HCT116 (cell line): ENCODE results near the gene UBTD2. TPM values are rescaled to one million over a fixed set of nuclear protein-coding genes. Genes with fewer than 3 reads are reported as not detected.

Experiments used
- ATAC-seq: fragments of 200-7000 bp; cut with Tn5 transposase; 2 replicates; pipeline ENCODE4 v1.9.1; 2020; ENCODE audit warnings: mild to moderate bottlenecking, moderate library complexity
- BruUV-seq: library from RNA; stranded (reverse); fragments of 400-500 nt; replicated peaks from 2 replicates; lab custom pipeline; 2021; lab: Mats Ljungman, UMichigan
- CTCF ChIA-PET: fragments of 300-600 bp; sonication (Branson Sonifier 250); formaldehyde crosslinking; loops from one replicate; lab custom pipeline; 2021; ENCODE audit warnings: antibody characterized with exemption; lab: Charles Lee
- POLR2A ChIA-PET: fragments of 300-600, 350-600 bp; sonication (Branson Sonifier 250); formaldehyde crosslinking; loops from one replicate; lab custom pipeline; 2021; ENCODE audit warnings: antibody characterized with exemption; lab: Charles Lee
- RAD21 ChIA-PET, 2 experiments: fragments of 300-600 bp; sonication (Branson Sonifier 250); formaldehyde crosslinking; loops; one replicate each; lab custom pipeline; 2023; ENCODE audit warnings: low total read pairs in 2 of 2; ENCODE audit not compliant: uncharacterized antibody in 2 of 2, unreplicated experiment in 2 of 2, low non-redundant PET in 1 of 2; lab: Charles Lee
- DNase-seq: peaks from one replicate; pipeline ENCODE4 v3.0.0-alpha.2; 2010; ENCODE audit warnings: low read depth, low spot score
- H2AFZ ChIP-seq: fragments of 200-600 bp; shearing (Covaris generic), sonication (generic); 2 replicates; pipeline ENCODE4 v1.6.1; 2017; ENCODE audit warnings: low read depth, mixed run types, mixed read lengths, antibody characterized with exemption, low read length; ENCODE audit not compliant: poor library complexity, severe bottlenecking
- H3K27ac ChIP-seq: 2 replicates; pipeline ENCODE4 v1.5.1; 2012; ENCODE audit warnings: low read depth, low read length
- H3K27me3 ChIP-seq: fragments of 200-600 bp; sonication (generic); 2 replicates; pipeline ENCODE4 v1.6.1; 2016; ENCODE audit warnings: mixed run types, low read length, mixed read lengths; ENCODE audit not compliant: insufficient read depth
- H3K36me3 ChIP-seq, 2 experiments: fragments of 200-500 bp in 1 of 2; fragments of 200-600 bp in 1 of 2; sonication (Bioruptor generic) in 1 of 2; sonication (generic) in 1 of 2; 2 replicates each; pipeline versions ENCODE4 v1.5.1 to v1.6.1; 2014 to 2016; ENCODE audit warnings: low read length in 2 of 2, inconsistent platforms in 1 of 2, mixed read lengths in 1 of 2, mixed run types in 1 of 2; ENCODE audit not compliant: insufficient read depth in 2 of 2, control insufficient read depth in 1 of 2
- H3K4me1 ChIP-seq, 2 experiments: fragments of 200-600 bp in 1 of 2; sonication (generic) in 1 of 2; 2 replicates each; pipeline versions ENCODE4 v1.5.1 to v1.6.1; 2012 to 2017; ENCODE audit warnings: low read length in 2 of 2, inconsistent platforms in 1 of 2, mild to moderate bottlenecking in 1 of 2, mixed read lengths in 1 of 2, mixed run types in 1 of 2, moderate library complexity in 1 of 2; ENCODE audit not compliant: insufficient read depth in 2 of 2, control insufficient read depth in 1 of 2
- H3K4me2 ChIP-seq: fragments of 200-600 bp; sonication (generic); 2 replicates; pipeline ENCODE4 v1.6.1; 2017; ENCODE audit warnings: mixed run types, low read length, mixed read lengths
- H3K4me3 ChIP-seq, 2 experiments: fragments of 200-600 bp in 1 of 2; sonication (generic) in 1 of 2; replicated peaks in 1 of 2; 2 replicates each; pipeline ENCODE4 v1.5.1; 2011 to 2016; ENCODE audit warnings: low read length in 2 of 2, control low read depth in 1 of 2, low read depth in 1 of 2, mild to moderate bottlenecking in 1 of 2, mixed read lengths in 1 of 2, mixed run types in 1 of 2
- H3K79me2 ChIP-seq: fragments of 200-600 bp; sonication (generic); 2 replicates; pipeline ENCODE4 v1.6.1; 2017; ENCODE audit warnings: mild to moderate bottlenecking, mixed run types, low read length, moderate library complexity, mixed read lengths; ENCODE audit not compliant: insufficient read depth
- H3K9ac ChIP-seq: fragments of 200-600 bp; sonication (generic); 2 replicates; pipeline ENCODE4 v1.6.1; 2016; ENCODE audit warnings: low read length, mixed read lengths
- H3K9me2 ChIP-seq: fragments of 200-600 bp; sonication (generic), shearing (Covaris generic); 2 replicates; pipeline ENCODE4 v1.6.1; 2017; ENCODE audit warnings: mixed run types, mild to moderate bottlenecking, moderate library complexity; ENCODE audit not compliant: insufficient read depth
- H3K9me3 ChIP-seq, 2 experiments: fragments of 200-500 bp in 1 of 2; fragments of 200-600 bp in 1 of 2; sonication (Bioruptor generic) in 1 of 2; sonication (generic) in 1 of 2; 2 replicates each; pipeline ENCODE4 v1.6.1; 2014 to 2017; ENCODE audit warnings: low read length in 2 of 2, mixed read lengths in 2 of 2, inconsistent platforms in 1 of 2, low read depth in 1 of 2, mild to moderate bottlenecking in 1 of 2, mixed run types in 1 of 2, moderate library complexity in 1 of 2; ENCODE audit not compliant: control insufficient read depth in 1 of 2, insufficient read depth in 1 of 2
- H4K20me1 ChIP-seq: fragments of 200-600 bp; sonication (generic), shearing (Covaris generic); 2 replicates; pipeline ENCODE4 v1.6.1; 2017; ENCODE audit warnings: mixed run types, mild to moderate bottlenecking, moderate library complexity; ENCODE audit not compliant: insufficient read depth
- ATF3 ChIP-seq: IDR thresholded peaks from 2 replicates; pipeline ENCODE4 v1.6.1; 2012
- CBX3 ChIP-seq: IDR thresholded peaks from 2 replicates; pipeline ENCODE4 v1.6.1; 2012; ENCODE audit warnings: low read depth
- CTCF ChIP-seq, 3 experiments: fragments of 200-600 bp in 1 of 3; sonication (generic) in 1 of 3; IDR thresholded peaks in 2 of 3; conservative IDR thresholded peaks in 1 of 3; 2 replicates each; pipeline ENCODE4 v1.5.1; 2012 to 2017; ENCODE audit warnings: low read depth in 2 of 3, low read length in 2 of 3, antibody characterized with exemption in 1 of 3, borderline replicate concordance in 1 of 3, control low read depth in 1 of 3, mild to moderate bottlenecking in 1 of 3, mixed read lengths in 1 of 3, mixed run types in 1 of 3, moderate library complexity in 1 of 3; ENCODE audit not compliant: insufficient read depth in 1 of 3
- ELF1 ChIP-seq: IDR thresholded peaks from 2 replicates; pipeline ENCODE4 v1.6.1; 2012; ENCODE audit warnings: low read depth, borderline replicate concordance
- EZH2phosphoT487 ChIP-seq: fragments of 200-600 bp; IDR thresholded peaks from 2 replicates; pipeline ENCODE4 v1.6.1; 2018; ENCODE audit warnings: antibody characterized with exemption, borderline replicate concordance
- FOSL1 ChIP-seq: IDR thresholded peaks from 2 replicates; pipeline ENCODE4 v1.6.1; 2012; ENCODE audit warnings: low read depth
- POLR2A ChIP-seq: IDR thresholded peaks from 2 replicates; pipeline ENCODE4 v1.7.0; 2011; ENCODE audit warnings: borderline replicate concordance; ENCODE audit not compliant: insufficient read depth, insufficient read length; ENCODE audit errors: extremely low read depth
- RAD21 ChIP-seq: IDR thresholded peaks from 2 replicates; pipeline ENCODE4 v1.6.1; 2012; ENCODE audit warnings: low read depth, mild to moderate bottlenecking
- REST ChIP-seq: IDR thresholded peaks from 2 replicates; pipeline ENCODE4 v1.6.1; 2012; ENCODE audit warnings: low read depth
- ZBTB33 ChIP-seq: IDR thresholded peaks from 2 replicates; pipeline ENCODE4 v1.6.1; 2011; ENCODE audit warnings: mild to moderate bottlenecking, low read length, moderate library complexity; ENCODE audit not compliant: insufficient replicate concordance; ENCODE audit errors: extremely low read depth
- intact Hi-C: fragments of 100-400 bp; cut with micrococcal nuclease; formaldehyde crosslinking; loops from 2 replicates; pipeline ENCODE4 v1.10.0; 2022
- total RNA-seq: library from RNA; stranded (reverse); gene quantifications from one replicate; pipeline ENCODE4 v1.2.1, GENCODE V29; 2021; ENCODE audit not compliant: unreplicated experiment

The UBTD2 gene
- total RNA-seq, 1 experiment from 2014 or later, result 15.9 TPM

GRCh38 chr5:172170251-172170701 is 113.3 kb downstream of the UBTD2 start:
- Histone ChIP-seq H3K9ac (no peak overlapping the region), H4K20me1 (no peaks in the 10 kb centered on the region), H2AFZ (no peak overlapping the region), H3K4me3 (no peak overlapping the region), H3K27me3 (no peaks in the 10 kb centered on the region), H3K4me2 (no peak overlapping the region), H3K9me2 (no peaks in the 10 kb centered on the region), H3K4me1 (peaks cover 20 to 33% of the 10 kb centered on the region in 2 experiments), H3K79me2 (peaks cover 20% of the 10 kb centered on the region), H3K27ac (no peak overlapping the region), H3K9me3 (no peaks in the 10 kb centered on the region), H3K36me3 (no peaks in the 10 kb centered on the region)
- ATAC-seq (no peak), DNase-seq (no peak)
- intact Hi-C loops, result no loop called here
- CTCF ChIA-PET, result no interaction called here
- BruUV-seq, result no TSS peak
- POLR2A ChIA-PET, result no interaction called here
- RAD21 ChIA-PET, result no interaction called here
- TF ChIP-seq POLR2A (no peak), ZBTB33 (no peak), ATF3 (no peak), CTCF (IDR thresholded peaks at IDR 0.05 in 2 of 3, conservative IDR thresholded peaks at IDR 0.05 in 1 of 3; ENCODE audit: borderline replicate concordance in 1 of 3, insufficient read depth in 1 of 3, low read depth in 2 of 3, low read length in 2 of 3) (no peak), EZH2phosphoT487 (no peak), FOSL1 (no peak), CBX3 (no peak), RAD21 (no peak), ELF1 (no peak), REST (no peak)
